HG03442 (cell line): ENCODE measurements around the gene ETV6.

Source experiments
- ATAC-seq: cut with Tn5 transposase; IDR thresholded peaks from one replicate; pipeline ENCODE4 v1.9.1; 2021; ENCODE audit warnings: mild to moderate bottlenecking, moderate library complexity; ENCODE audit not compliant: unreplicated experiment

The ETV6 gene

GRCh38 chr12:11839091-11839641 lies 189.7 kb downstream of the ETV6 start:
- no peak for ATAC-seq

DNA sequence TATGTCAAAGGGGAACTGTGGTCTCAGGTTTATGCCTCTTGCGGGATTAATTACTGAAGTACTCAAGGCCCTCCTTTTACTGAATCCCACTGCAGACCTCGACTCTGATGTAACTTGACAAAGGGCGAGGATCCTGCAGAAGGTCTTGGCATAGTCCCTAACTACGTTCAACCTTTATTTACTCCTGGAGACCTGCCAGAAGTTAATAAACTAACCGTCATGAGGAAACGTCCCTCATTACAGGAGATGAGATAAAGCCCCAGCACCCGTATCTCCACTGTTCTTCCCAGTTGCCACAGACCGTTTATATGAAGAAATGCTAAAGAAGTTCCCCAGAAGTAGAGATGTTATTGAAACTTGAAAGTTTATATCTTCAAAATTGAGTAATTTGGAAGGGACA lies 190.9 kb downstream of the ETV6 start:
- ATAC-seq, result no peak

DNA sequence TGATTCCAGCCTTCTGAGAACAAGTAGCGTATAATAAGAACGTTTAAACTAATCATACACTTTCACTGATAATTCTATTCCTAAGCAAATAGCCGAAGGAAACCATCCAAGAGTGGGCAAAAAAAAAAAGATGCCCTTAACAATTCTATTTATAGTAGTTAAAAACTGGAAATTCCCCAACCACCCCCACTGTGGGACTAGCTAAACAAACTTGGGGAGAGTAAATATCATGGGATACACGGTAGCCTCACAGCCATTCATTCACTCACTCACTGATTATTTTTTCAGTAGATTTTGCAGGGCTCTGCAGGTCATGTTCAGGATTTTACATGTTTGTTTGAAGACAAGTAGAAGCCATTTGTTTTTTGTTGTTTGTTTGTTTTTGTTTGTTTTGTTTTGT lies 197.0 kb downstream of the ETV6 start:
- no peak for ATAC-seq

- ATAC-seq, result no peak
Observed at GRCh38 chr12:11847539-11847938, 198.1 kb downstream of the ETV6 start.

GRCh38 chr12:11849757-11850504 lies 200.5 kb downstream of the ETV6 start:
- ATAC-seq, result no peak

DNA sequence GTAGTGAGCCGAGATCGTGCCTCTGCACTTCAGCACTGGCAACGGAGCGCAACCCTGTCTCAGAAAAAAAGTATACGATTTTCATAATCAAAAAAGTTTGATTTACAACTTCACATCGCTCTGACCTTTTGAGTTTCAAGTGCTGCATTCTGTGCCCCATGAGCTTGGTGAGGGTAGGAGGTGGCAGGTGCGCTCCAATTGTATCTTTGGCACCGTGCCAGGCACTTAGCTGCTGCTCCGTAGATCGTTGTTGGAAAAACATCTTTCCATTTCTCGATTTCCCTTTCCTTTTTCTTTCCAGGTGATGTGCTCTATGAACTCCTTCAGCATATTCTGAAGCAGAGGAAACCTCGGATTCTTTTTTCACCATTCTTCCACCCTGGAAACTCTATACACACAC lies 203.7 kb downstream of the ETV6 start:
- ATAC-seq, result no peak

GRCh38 chr12:11854011-11854499 lies 204.6 kb downstream of the ETV6 start:
- ATAC-seq, result no peak

DNA sequence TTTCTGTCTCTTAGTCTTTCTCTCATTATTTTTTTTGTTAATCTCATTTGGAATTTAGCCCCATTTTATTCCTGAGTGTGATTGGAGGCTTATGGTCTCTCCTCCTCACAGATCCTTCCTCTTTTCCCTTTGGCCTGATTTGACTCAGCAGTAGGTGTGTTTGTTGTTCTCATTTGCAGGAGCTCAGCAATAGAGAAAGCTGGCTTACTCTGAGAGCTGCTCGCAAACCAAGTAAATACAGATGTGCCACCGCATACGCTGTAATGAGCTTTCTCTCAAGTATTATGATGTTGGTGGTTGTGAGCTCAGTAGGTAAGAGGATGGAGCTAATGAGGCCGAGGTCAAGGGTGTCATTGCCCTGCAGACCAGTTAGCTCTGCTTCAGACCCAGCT lies 206.5 kb downstream of the ETV6 start:
- ATAC-seq, result peak; percentile 59

DNA sequence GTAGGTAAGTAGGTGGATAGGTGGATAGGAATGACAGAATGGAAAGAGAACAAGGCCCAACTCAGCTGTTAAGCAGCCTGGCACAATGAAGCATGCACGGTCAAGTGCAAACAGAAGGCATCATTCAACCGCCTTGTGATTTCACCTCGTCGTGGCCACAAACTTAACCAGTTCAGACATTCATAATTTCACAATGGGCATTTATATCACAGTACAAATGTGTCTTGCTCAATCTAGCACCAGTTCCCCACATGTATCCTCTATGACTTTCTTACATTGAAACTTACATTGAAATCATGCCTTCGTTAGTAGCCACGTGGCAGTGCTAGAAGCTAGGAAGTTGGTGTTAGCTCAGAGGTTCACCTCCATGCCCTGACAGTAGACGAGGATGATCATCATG lies 207.5 kb downstream of the ETV6 start:
- no peak for ATAC-seq

GRCh38 chr12:11859705-11860425 lies 210.4 kb downstream of the ETV6 start:
- ATAC-seq, result no peak

DNA sequence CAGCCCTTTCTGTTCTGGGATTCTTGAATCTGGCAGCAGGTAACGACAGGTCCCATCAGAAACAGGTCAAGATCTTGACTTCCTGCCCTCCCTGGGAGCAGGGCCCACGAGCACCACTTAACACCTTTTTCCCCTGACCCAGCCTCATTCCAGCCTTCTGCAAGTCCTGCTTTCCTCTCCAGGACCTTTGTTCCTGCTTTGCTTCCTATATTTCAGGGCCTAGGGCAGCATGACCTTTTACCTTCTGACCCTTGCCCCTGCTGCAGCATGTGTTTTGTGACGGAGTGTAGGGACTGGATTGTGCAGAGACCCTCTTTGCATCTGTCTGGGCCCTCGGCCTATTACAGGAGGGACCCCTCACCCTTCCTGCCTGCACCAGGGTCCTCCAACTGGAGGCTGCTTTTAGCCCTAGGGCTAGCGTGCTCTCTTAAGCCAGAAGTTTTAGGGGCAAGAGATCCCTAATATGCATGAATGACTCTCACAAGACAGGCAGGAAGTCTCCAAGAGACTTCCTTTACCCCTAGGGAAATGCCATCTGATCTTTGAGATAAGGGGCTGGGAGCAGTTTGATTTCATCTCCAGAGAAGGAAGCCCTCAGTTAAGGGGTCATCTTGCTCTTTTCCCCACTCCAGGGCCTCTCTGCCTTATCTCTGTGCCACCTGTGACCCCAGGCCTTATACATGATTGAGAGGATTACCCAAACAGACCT lies 211.8 kb downstream of the ETV6 start:
- ATAC-seq, result no peak

DNA sequence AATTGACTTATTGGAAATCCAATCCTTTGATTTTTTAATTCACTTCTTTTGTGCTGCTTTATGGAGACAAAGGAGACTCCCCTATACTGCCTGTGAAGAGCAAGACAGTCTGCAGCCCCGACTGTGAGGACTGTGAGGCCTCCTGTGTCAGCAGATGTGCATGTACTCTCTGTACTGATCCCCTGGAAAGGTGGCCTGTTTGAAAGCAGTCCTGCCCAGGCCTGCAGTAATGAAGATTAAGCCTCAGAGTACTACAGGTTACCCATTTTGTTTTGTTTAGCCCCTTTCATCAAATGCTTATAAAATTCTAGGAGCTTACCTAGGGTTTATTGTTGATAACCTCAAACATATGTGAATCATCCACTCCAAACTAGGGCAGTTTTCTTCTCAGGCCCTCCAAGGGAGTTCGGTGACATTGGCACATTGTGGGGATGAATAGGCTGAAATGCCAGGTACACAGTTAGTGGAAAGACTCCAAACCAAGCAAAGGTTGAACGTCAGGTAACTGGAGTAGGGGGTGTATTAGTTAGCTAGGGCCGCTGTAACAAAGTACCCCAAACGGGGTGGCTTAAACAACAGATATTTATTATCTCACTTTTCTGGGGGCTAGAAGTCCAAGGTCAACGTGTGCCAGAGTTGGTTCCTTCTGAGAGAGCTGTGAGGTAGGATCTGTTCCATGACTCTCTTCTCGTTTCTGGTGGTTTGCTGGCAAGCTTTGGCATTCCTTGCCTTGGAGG lies 212.6 kb downstream of the ETV6 start:
- ATAC-seq, result no peak

- peak; percentile 68 for ATAC-seq
Observed at GRCh38 chr12:11862798-11863197, 213.3 kb downstream of the ETV6 start.

DNA sequence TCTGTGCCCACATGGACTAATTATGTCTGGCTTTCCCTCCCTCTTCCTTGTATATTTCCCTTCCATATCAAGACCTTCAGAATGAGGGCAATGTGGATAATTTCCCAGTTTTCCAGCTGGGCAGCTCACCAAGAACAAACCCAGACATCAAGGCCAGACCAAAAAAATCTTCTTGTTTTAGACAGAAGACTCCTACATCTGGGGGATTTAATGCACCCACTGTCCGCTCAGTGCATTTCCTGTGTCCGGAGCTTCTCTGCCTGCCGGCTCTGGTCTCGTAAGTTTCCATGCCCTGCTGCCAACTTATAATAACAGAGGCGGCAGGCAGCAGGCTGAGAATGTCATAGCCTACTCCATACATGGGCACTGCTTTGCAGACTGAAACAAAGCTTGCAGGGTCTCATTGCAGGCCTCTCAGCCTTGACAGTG lies 214.0 kb downstream of the ETV6 start:
- no peak for ATAC-seq

GRCh38 chr12:11863988-11864387 lies 214.5 kb downstream of the ETV6 start:
- no peak for ATAC-seq

- ATAC-seq, result no peak
Observed at GRCh38 chr12:11865824-11866223, 216.3 kb downstream of the ETV6 start.

DNA sequence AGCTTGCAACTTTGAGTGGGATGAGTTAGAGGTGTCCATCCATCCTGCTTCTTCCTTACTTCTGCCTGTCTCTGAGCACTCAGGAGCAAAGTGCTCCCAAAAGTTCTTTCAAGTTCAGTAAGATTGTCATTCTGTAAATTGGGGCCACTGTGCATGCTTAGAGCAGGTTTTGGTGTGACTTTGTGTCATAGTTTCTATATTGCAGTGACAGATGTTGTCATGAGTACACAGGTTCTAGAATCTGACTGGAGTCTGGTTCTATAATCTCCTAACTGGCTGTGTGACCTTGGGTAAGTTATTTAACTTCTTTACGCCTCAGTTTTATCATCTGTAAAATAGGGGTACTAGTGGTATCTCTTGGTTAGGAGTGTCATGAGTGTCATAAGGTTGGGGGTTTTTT lies 218.6 kb downstream of the ETV6 start:
- ATAC-seq, result no peak

DNA sequence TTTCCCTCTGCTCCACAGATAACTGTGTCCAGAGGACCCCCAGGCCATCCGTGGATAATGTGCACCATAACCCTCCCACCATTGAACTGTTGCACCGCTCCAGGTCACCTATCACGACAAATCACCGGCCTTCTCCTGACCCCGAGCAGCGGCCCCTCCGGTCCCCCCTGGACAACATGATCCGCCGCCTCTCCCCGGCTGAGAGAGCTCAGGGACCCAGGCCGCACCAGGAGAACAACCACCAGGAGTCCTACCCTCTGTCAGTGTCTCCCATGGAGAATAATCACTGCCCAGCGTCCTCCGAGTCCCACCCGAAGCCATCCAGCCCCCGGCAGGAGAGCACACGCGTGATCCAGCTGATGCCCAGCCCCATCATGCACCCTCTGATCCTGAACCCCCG lies 219.9 kb downstream of the ETV6 start:
- ATAC-seq, result no peak

DNA sequence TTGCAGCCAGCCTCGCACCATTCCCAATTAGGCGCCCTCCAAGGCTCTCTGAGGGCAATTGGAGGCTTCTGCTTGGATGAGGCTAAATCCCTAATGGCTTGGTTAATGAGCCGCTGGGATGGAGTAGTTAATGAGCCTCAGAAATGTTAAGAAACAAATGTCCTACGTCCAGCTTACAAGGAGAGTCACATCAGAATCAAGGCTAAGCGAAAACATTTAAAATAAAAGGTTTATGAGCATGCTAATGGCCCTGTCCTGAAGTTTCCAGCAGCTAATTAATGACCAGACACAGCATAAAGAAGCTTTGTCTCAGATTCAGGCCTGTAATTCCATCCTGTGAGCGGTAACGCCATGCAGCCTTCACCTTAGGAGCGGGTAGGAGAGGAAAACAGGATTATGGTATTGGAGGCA lies 220.6 kb downstream of the ETV6 start:
- no peak for ATAC-seq

DNA sequence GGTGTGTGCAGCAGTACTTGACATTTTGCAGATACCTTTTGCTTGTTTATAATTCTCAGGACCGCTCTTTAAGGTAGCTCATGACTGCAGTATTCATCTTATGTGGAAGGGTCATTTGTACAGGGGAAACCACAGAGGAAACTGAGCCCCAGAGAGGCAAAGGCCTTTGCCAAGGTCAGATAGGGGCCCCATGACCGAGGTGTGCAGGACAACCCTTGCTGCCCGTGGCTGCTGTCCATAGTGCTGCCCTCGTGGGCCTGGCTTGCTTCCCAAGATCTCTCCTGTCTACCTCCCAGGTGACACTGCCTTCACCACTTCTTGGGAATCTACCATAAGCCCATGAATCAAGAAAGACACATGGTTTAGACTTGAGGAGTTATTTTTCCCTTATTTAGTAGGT lies 222.6 kb downstream of the ETV6 start:
- no peak for ATAC-seq
